ENCODE measurements around the gene SDK2.
A peak's percentile ranks its signal among the peaks of the same experiment; 100 is the strongest.

Gene SDK2

DNA sequence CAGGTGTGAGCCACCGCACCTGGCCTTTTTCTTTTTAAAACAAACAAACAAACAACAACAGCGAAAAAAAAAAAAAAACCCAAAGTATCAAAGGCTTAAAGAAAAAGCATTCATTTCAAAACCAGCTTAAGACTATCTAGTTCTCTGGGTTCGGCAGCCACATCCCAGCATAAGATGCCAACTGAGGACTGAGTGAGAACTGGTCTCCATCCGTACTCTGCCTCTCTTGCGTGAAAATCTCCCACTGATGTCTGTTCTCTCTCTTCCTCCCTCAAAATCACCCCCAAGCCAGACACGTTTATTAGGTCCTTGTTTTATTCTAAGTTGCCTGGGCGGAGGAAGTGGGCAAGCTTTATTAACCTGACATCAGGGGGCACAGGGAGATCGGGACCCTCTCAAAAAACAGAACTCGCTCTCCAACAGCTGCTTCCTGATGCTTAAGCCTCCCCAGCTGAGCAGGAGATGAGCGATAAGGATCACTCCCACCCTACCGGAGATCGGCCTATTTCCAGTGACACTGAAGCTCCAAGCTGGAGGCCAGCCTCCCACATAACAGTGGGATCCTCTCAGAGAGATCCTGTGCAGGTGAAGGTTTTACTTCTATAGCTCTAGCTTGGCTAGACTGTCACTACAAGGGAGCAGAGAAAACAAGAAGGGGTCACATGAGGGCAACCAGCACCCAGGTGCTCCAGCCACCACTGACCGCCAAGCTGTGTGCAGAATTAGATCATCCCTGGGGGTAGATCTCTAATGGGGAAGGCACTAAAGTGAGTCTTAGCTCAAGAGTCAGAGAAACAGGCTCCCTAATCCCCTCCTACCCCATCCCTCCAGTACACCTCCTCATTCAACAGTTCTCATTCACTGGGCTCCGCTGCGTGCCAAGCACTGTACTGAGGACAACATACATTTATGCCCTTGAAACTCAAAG is 346.0 kb downstream of the SDK2 start:
- DNase-seq (ENCODE audit: low read depth) = no peak

DNA sequence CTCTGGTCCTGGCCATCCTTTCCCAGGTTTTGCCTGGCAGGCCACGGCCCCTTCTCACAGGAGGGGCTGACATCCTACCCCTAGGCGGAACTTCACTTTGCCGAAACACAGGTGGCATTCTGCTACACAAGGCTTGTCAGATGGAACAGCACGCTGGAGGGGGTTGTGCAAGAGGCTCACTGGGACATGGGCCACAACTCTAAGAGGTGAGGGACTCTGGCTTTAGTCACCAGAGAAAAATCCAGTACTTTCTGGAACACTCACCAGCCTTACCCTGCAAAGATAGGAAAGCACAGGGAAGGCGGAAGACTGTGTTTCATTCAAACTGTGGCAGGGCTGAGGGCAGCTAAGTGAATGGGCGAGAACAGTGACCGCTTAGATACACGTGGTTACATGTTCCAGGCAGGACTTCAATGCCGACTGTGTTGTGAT is 350.7 kb downstream of the SDK2 start:
- no peak for DNase-seq (ENCODE audit: low read depth)

DNA sequence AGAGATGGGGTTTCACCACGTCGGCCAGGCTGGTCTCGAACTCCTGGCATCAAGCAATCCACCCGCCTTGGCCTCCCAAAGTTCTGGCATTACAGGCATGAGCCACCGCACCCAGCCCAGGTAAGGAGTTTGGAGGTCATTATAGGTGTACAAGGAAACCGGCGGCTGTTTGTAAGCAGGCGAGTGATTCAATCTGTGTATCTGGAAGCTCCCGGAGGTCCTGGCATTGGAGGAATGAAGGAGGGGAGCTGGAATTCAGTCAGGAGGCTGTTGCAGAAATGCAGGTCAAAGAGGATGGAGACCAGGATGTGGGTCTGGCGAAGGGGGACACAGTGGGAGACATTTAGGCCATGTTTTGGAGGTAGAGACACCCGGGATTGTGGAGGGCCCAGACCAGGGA is 351.2 kb downstream of the SDK2 start:
- DNase-seq (ENCODE audit: low read depth) = no peak

DNA sequence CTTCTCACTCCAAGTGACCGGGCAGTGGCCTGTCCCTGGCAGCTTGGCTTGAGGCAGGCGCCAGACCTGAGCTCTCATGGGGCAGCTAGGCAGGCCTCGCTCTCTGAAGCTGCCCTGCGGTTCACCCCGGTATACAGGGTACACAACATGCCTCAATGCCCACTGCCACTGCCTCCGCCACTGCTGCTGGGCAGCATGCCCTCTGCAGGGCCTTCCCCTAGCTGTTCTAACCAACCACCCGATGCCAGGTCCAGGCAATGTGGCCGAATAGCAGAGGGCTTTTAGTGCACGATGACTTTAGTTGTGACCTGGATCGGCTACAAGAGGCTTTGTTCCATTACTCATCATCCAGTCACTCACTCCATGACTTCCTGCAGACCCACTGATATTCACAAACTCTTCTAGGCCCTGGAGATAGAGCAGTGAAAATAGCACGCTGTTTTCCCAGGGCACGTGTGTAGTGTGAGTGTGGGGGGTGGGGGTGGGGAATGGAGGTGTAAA is 352.2 kb downstream of the SDK2 start:
- peak; percentile 61 for DNase-seq (ENCODE audit: low read depth)

DNA sequence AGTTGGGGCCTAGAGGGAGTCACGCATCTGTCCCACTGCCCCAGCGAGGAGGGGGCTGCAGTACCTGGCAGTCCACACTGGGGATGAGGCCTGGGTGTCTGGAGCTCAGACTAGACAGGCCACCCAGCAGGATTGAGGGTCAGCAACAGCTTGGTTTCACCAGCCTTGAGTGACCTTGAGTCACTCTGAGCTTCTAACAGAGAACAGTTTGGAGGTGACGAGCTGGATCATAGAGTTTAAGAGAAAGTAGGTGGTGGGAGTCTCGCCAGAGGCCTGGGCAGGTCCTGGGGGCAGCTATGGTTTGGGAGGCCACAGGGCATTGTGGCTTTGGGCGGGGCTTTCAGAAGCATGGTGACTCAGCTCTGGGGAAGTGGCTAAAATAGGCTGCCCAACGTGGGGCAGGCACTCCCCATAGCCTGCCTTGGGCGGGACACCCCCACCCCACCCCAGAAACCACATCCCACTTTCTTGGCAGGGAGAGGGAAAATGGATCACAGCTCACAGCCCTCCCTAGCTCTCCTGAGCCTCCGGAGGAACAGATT is 352.9 kb downstream of the SDK2 start:
- DNase-seq (ENCODE audit: low read depth) = peak; percentile 86

DNA sequence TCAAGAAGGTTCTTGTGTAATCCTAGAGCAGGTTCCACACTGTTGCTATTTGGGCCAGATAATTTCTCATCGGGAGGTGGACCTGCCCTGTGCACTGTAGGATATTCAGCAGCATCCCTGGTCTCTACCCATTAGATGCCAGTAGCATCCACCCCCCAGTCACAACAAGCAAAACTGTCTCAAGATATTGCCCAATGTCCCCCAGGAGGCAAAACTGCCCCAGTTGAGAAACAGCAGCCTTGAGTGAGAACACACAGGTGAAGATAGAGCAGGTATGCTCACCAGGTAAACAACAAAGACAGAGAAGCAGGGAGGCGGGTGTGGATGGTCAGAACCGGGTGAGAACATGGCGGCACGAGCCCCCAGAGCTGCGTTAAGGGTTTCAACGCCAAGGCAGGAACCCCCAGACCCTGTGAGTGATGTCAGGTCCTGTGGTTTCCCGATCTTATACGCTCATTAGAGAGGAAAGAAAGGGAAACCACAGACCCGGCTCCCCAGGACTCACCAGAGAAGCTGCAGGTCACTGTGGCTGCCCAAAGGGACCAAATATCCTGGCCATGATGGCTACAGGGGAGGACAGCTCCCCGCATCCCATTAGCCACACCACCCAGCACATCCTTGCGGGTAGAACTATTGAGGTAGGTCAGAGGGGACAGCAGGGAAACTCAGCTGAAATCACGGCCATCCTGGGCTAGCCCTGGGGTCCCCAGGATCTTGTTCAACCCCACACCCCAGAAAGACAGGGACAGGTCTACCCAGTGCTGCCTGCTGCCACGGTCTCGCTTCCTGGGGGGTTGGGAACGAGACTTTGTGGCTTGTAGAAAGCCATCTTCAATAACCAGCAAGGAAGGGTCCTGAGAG is 353.6 kb downstream of the SDK2 start:
- DNase-seq (ENCODE audit: low read depth) = no peak

DNA sequence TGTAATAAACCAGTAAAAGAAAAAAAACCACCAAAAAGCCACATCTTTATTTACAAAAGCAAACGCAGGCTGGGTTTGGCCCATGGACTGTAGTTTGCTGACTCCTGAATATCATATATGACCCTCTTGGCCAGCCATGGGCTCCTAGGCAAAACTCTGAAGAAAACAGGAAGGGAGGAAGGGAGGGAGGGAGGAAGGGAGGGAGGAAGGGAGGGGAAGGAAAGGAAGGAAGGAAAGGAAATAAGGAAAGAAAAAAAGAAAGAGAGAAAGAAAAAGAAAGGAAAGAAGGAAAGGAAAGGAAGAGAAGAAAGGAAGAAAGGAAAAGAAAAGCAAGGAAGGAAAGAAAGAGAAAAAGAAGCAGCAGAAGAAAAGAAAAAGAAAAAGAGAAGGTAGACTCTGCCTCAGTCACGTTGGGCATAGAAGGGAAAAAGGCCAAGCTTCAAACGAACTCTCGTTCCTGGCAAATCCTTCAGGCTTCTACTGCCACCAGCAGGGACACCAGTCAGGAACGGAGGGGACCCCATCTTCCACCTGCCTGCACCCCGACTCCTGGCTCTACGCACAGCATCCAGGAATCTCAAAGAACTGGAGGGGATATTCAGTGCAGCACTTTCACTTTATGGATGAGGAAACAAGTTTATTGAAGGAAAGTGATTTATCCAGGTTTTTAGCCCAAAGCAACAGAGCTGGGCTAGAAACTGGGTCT is 354.5 kb downstream of the SDK2 start:
- DNase-seq (ENCODE audit: low read depth) = no peak

DNA sequence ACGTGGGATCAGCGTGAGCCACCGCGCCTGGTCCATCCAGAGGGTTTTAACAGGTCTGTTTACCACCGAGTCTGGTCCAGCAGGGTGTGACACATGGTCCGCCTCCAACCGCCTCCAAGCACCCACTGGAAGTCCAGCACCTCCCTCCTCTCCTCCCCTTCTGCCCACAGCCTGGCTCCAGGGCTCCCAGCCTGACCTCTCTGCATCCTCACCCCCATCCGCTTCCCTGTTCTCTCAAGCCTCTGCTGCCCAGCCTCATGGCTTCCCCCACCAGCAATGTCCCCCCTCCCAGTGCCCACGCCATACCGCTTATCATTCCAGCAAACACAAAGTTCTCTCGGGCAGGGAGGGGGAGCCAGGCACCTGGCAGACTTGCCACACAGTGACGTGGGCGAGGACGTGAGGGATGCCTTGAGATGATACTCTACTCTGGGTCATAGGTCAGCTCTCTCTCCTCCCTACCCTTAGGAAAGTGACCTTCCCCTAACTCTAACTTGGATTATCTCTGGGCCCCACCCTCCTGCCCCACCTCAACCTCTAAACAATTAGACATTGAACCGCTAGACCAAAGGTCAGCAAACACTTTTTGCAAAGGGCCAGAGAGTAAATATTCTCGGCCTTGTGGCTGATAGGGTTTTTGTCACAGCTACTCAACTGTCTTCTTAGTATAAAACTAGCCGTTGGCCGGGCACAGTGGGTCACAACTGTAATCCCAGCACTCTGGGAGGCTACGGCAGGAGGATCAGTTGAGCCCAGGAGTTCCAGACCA is 355.5 kb downstream of the SDK2 start:
- no peak for DNase-seq (ENCODE audit: low read depth)

DNA sequence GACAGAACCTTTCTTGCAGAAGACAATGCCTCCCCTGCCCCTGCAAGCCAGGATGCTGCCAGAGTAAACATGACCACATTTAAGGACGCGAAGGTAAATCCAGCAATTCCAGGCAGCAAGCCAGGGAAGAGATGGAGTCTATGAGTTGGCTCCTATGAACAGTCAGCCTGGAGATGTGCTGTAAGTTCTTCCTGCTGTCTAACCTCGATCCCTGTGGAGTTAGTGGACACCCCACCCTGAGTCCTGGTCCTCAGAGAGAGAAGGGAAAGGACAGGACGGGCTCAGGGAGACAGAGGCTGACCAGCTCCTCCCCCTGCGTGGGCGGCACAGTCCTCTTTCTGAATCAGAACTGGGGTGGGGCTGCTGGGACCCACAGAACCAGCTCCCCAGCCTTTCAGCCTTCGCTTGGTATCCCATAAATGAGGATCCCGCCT is 357.4 kb downstream of the SDK2 start:
- DNase-seq (ENCODE audit: low read depth) = no peak

DNA sequence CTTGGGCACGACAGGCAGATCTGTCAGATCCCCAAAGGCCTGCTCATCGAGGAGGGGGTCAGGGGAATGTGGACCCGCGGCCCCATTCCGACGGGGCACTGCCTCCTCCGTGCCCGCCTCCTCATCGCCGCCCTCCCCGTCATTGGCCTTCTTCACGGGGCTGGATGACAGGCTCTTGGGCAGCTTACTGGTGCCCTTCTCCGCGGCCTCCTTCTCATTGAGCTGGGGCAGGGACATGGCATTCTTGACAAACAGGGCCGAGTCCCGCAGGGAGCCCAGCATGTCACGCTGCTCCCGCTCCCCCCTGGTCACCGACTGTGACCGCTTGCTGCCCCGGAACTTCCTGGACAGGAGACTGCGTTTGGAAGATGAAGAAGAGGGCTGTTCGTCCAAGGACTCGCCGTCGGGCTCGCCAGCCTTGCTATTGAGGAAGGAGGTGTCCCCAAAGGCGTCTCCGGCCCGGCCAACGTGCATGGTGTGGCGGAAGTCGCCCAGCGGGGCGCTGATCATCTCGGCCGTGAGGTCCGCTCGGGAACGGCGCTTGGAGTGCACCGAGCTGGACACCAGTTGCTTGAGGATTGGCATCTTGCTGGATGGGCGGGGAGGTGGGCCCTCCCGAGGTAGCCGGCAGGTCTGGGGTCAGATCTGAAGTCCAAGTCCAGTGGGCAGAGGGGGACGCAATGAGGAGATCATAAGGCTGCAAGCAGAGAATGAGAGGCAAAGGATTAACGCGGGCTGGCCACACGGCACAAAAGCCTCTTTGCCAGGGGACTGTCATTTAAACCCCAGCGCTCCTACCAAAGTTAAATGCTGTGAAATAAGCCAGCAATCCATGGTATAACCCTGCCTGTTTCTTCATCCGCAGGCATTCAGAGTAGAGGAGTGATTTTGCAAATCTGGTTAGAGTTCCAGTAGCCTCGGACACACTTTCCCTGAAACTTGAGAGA is 358.1 kb downstream of the SDK2 start:
- no peak for DNase-seq (ENCODE audit: low read depth)

DNA sequence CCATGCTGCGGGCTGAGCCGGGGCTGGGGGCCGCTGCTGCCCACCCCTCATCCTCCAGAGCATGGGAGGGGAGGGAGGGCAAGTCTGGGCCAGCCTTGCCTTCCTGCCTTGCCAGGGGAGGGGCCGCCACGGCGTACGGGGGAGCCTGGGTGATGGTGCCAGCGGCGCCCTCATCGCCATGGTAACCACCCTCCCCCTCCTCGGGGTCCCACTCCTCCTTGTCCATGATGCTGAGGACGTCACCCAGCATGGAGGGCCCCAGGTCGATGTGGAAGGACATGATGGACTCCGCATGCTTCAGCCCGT is 358.7 kb downstream of the SDK2 start:
- no peak for DNase-seq (ENCODE audit: low read depth)

DNA sequence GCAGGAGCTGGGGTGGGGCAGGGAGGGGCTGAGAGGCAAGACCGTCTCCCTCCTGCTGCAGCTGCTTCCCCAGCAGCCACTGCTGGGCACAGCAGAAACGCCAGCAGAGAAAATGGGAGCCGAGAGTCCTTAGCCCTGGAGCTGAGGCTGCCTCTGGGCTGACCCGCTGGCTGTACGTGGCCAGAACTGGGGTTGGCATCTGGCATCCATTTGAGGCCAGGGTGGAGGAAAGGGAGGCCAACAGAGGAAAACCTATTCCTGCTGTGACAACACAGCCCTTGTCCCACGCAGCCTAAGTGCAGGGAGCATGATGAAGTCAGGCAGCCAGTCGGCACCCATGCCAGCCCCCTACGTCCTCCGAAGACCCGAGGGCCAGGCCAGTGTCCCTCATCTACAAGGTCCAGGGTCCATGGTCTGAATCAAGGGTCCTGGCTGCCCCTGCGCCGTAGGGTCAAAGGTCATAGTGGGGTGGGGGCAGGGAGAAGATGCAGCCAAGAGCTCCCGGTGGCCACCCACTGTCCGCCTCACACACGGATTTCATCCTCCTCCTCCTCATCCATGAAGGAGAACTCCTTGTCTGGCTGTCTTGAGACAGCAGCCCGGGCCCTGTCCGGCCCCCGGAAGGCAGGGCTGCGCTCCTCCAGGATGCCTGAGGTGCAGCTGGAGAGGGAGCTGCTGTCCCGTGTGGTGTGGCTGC is 359.2 kb downstream of the SDK2 start:
- DNase-seq (ENCODE audit: low read depth) = no peak
